ENCODE measurements around the gene LPCAT1.

LPCAT1 gene

GRCh38 chr5:1514027-1514818 is 9.5 kb downstream of the LPCAT1 start:
- H3K4me1 ChIP-seq (ENCODE audit: control insufficient read depth, insufficient read depth, low read length) = peaks cover 24% of the 10 kb centered on the region
- peaks cover 65% of the 10 kb centered on the region for H3K36me3 ChIP-seq (ENCODE audit: control insufficient read depth, insufficient read depth, low read length)
- peak overlapping the region; percentile 83 for H3K9ac ChIP-seq (ENCODE audit: low read depth, low read length)
- no peaks in the 10 kb centered on the region for H3K9me3 ChIP-seq (ENCODE audit: control insufficient read depth, insufficient read depth, low read length)
- H3K27me3 ChIP-seq (ENCODE audit: control insufficient read depth, insufficient read depth, low read length) = no peaks in the 10 kb centered on the region
- H3K4me3 ChIP-seq (ENCODE audit: low read depth, low read length) = peak overlapping the region; percentile 41

- Histone ChIP-seq H3K27me3 (ENCODE audit: control insufficient read depth, insufficient read depth, low read length) (no peaks in the 10 kb centered on the region), H3K9ac (ENCODE audit: low read depth, low read length) (peak overlapping the region; percentile 83), H3K4me3 (ENCODE audit: low read depth, low read length) (no peak overlapping the region), H3K4me1 (ENCODE audit: control insufficient read depth, insufficient read depth, low read length) (peaks cover 24% of the 10 kb centered on the region), H3K9me3 (ENCODE audit: control insufficient read depth, insufficient read depth, low read length) (no peaks in the 10 kb centered on the region), H3K36me3 (ENCODE audit: control insufficient read depth, insufficient read depth, low read length) (peaks cover 64% of the 10 kb centered on the region)
These were observed 10.3 kb downstream of the LPCAT1 start for GRCh38 chr5:1513326-1514026.

- Histone ChIP-seq H3K4me3 (ENCODE audit: low read depth, low read length) (no peak overlapping the region), H3K27me3 (ENCODE audit: control insufficient read depth, insufficient read depth, low read length) (no peaks in the 10 kb centered on the region), H3K4me1 (ENCODE audit: control insufficient read depth, insufficient read depth, low read length) (peaks cover 24% of the 10 kb centered on the region), H3K9ac (ENCODE audit: low read depth, low read length) (no peak overlapping the region), H3K9me3 (ENCODE audit: control insufficient read depth, insufficient read depth, low read length) (no peaks in the 10 kb centered on the region), H3K36me3 (ENCODE audit: control insufficient read depth, insufficient read depth, low read length) (peaks cover 64% of the 10 kb centered on the region)
These were observed 11.0 kb downstream of the LPCAT1 start for GRCh38 chr5:1512541-1513291.

GRCh38 chr5:1511651-1512540 is 11.9 kb downstream of the LPCAT1 start:
- no peaks in the 10 kb centered on the region for H3K9me3 ChIP-seq (ENCODE audit: control insufficient read depth, insufficient read depth, low read length)
- no peak overlapping the region for H3K4me3 ChIP-seq (ENCODE audit: low read depth, low read length)
- peaks cover 18% of the 10 kb centered on the region for H3K4me1 ChIP-seq (ENCODE audit: control insufficient read depth, insufficient read depth, low read length)
- H3K27me3 ChIP-seq (ENCODE audit: control insufficient read depth, insufficient read depth, low read length) = no peaks in the 10 kb centered on the region
- H3K9ac ChIP-seq (ENCODE audit: low read depth, low read length) = peak overlapping the region; percentile 37
- H3K36me3 ChIP-seq (ENCODE audit: control insufficient read depth, insufficient read depth, low read length) = peaks cover 62% of the 10 kb centered on the region

- no peaks in the 10 kb centered on the region for H3K9me3 ChIP-seq (ENCODE audit: control insufficient read depth, insufficient read depth, low read length)
- H3K36me3 ChIP-seq (ENCODE audit: control insufficient read depth, insufficient read depth, low read length) = peaks cover 57% of the 10 kb centered on the region
- H3K4me1 ChIP-seq (ENCODE audit: control insufficient read depth, insufficient read depth, low read length) = peaks cover 11% of the 10 kb centered on the region
- no peak overlapping the region for H3K9ac ChIP-seq (ENCODE audit: low read depth, low read length)
- H3K4me3 ChIP-seq (ENCODE audit: low read depth, low read length) = no peak overlapping the region
- H3K27me3 ChIP-seq (ENCODE audit: control insufficient read depth, insufficient read depth, low read length) = no peaks in the 10 kb centered on the region
These were observed 12.7 kb downstream of the LPCAT1 start for GRCh38 chr5:1511048-1511447.

- Histone ChIP-seq H3K4me1 (ENCODE audit: control insufficient read depth, insufficient read depth, low read length) (peaks cover 8% of the 10 kb centered on the region), H3K4me3 (ENCODE audit: low read depth, low read length) (no peak overlapping the region), H3K9ac (ENCODE audit: low read depth, low read length) (no peak overlapping the region), H3K27me3 (ENCODE audit: control insufficient read depth, insufficient read depth, low read length) (no peaks in the 10 kb centered on the region), H3K36me3 (ENCODE audit: control insufficient read depth, insufficient read depth, low read length) (peaks cover 57% of the 10 kb centered on the region), H3K9me3 (ENCODE audit: control insufficient read depth, insufficient read depth, low read length) (no peaks in the 10 kb centered on the region)
These were observed 13.1 kb downstream of the LPCAT1 start for GRCh38 chr5:1510631-1511030.

- no peak overlapping the region for H3K4me3 ChIP-seq (ENCODE audit: low read depth, low read length)
- H3K9ac ChIP-seq (ENCODE audit: low read depth, low read length) = no peak overlapping the region
- H3K9me3 ChIP-seq (ENCODE audit: control insufficient read depth, insufficient read depth, low read length) = no peaks in the 10 kb centered on the region
- H3K4me1 ChIP-seq (ENCODE audit: control insufficient read depth, insufficient read depth, low read length) = peaks cover 9% of the 10 kb centered on the region
- H3K27me3 ChIP-seq (ENCODE audit: control insufficient read depth, insufficient read depth, low read length) = no peaks in the 10 kb centered on the region
- H3K36me3 ChIP-seq (ENCODE audit: control insufficient read depth, insufficient read depth, low read length) = peaks cover 59% of the 10 kb centered on the region
These were observed 13.6 kb downstream of the LPCAT1 start for GRCh38 chr5:1510151-1510561.

GRCh38 chr5:1509346-1510085 is 14.2 kb downstream of the LPCAT1 start:
- H3K27me3 ChIP-seq (ENCODE audit: control insufficient read depth, insufficient read depth, low read length) = no peaks in the 10 kb centered on the region
- H3K9ac ChIP-seq (ENCODE audit: low read depth, low read length) = no peak overlapping the region
- peaks cover 59% of the 10 kb centered on the region for H3K36me3 ChIP-seq (ENCODE audit: control insufficient read depth, insufficient read depth, low read length)
- peaks cover 10% of the 10 kb centered on the region for H3K4me1 ChIP-seq (ENCODE audit: control insufficient read depth, insufficient read depth, low read length)
- H3K4me3 ChIP-seq (ENCODE audit: low read depth, low read length) = no peak overlapping the region
- H3K9me3 ChIP-seq (ENCODE audit: control insufficient read depth, insufficient read depth, low read length) = no peaks in the 10 kb centered on the region

- H3K27me3 ChIP-seq (ENCODE audit: control insufficient read depth, insufficient read depth, low read length) = no peaks in the 10 kb centered on the region
- H3K9ac ChIP-seq (ENCODE audit: low read depth, low read length) = no peak overlapping the region
- H3K36me3 ChIP-seq (ENCODE audit: control insufficient read depth, insufficient read depth, low read length) = peaks cover 53% of the 10 kb centered on the region
- H3K4me3 ChIP-seq (ENCODE audit: low read depth, low read length) = no peak overlapping the region
- H3K4me1 ChIP-seq (ENCODE audit: control insufficient read depth, insufficient read depth, low read length) = peaks cover 5% of the 10 kb centered on the region
- H3K9me3 ChIP-seq (ENCODE audit: control insufficient read depth, insufficient read depth, low read length) = no peaks in the 10 kb centered on the region
These were observed 15.0 kb downstream of the LPCAT1 start for GRCh38 chr5:1508659-1509290.

- H3K9ac ChIP-seq (ENCODE audit: low read depth, low read length) = peak overlapping the region; percentile 26
- no peaks in the 10 kb centered on the region for H3K27me3 ChIP-seq (ENCODE audit: control insufficient read depth, insufficient read depth, low read length)
- no peak overlapping the region for H3K4me3 ChIP-seq (ENCODE audit: low read depth, low read length)
- peaks cover 53% of the 10 kb centered on the region for H3K36me3 ChIP-seq (ENCODE audit: control insufficient read depth, insufficient read depth, low read length)
- no peaks in the 10 kb centered on the region for H3K9me3 ChIP-seq (ENCODE audit: control insufficient read depth, insufficient read depth, low read length)
- peaks cover 6% of the 10 kb centered on the region for H3K4me1 ChIP-seq (ENCODE audit: control insufficient read depth, insufficient read depth, low read length)
These were observed 15.7 kb downstream of the LPCAT1 start for GRCh38 chr5:1507961-1508658.

All from iPS-15b (cell line).